Bronchial epithelial cell (primary cell): ENCODE data around the gene NAA16. TPM values are rescaled to one million over a fixed set of nuclear protein-coding genes. Genes with fewer than 3 reads are reported as not detected.

Experiments
- DNase-seq: peaks from one replicate; pipeline ENCODE4 v3.0.0-alpha.2; 2010; ENCODE audit warnings: low read depth
- FAIRE-seq: peaks from 2 replicates; lab custom pipeline; 2011; peaks lifted over from hg19 to GRCh38; lab: Jason Lieb, UNC
- H3K27me3 ChIP-seq: 2 replicates; pipeline ENCODE4 v1.5.1; 2011; ENCODE audit warnings: low read length; ENCODE audit not compliant: control insufficient read depth, insufficient read depth
- H3K36me3 ChIP-seq: 2 replicates; pipeline ENCODE4 v1.5.1; 2011; ENCODE audit warnings: low read length; ENCODE audit not compliant: control insufficient read depth, insufficient read depth
- H3K4me3 ChIP-seq: 2 replicates; pipeline ENCODE4 v1.5.1; 2011; ENCODE audit warnings: mild to moderate bottlenecking, low read depth, low read length, control low read depth
- CTCF ChIP-seq: IDR thresholded peaks from 2 replicates; pipeline ENCODE4 v1.5.1; 2011; ENCODE audit warnings: mild to moderate bottlenecking, moderate library complexity, low read length, control low read depth, inconsistent platforms; ENCODE audit not compliant: insufficient read depth, severe bottlenecking
- total RNA-seq: library from RNA; depleted of rRNA; stranded (reverse); fragments of >200 nt; gene quantifications from 2 replicates; pipeline ENCODE4 v1.2.1, GENCODE V29; 2014

The NAA16 gene
- total RNA-seq, 1 donor from 2014 or later: 7.6 TPM

GRCh38 chr13:41386211-41386610 lies 75.1 kb downstream of the NAA16 start:
- TF ChIP-seq CTCF: no peak
- Histone ChIP-seq H3K4me3 (no peak overlapping the region), H3K27me3 (no peaks in the 10 kb centered on the region), H3K36me3 (no peaks in the 10 kb centered on the region)
- no peak for FAIRE-seq
- no peak for DNase-seq

- DNase-seq: no peak
- Histone ChIP-seq H3K36me3 (no peaks in the 10 kb centered on the region), H3K4me3 (no peak overlapping the region), H3K27me3 (no peaks in the 10 kb centered on the region)
- no peak for FAIRE-seq
- no peak for TF ChIP-seq CTCF
These were observed 76.5 kb downstream of the NAA16 start for GRCh38 chr13:41387576-41387975.

- DNase-seq: no peak
- Histone ChIP-seq H3K27me3 (no peaks in the 10 kb centered on the region), H3K4me3 (no peak overlapping the region), H3K36me3 (no peaks in the 10 kb centered on the region)
- no peak for FAIRE-seq
- no peak for TF ChIP-seq CTCF
These were observed 77.2 kb downstream of the NAA16 start for GRCh38 chr13:41388143-41388881.

- TF ChIP-seq CTCF: no peak
- H3K4me3 ChIP-seq: no peak overlapping the region
- DNase-seq (no peak), FAIRE-seq (no peak)
- H3K27me3 ChIP-seq: no peaks in the 10 kb centered on the region
- no peaks in the 10 kb centered on the region for H3K36me3 ChIP-seq
These were observed 78.5 kb downstream of the NAA16 start for GRCh38 chr13:41389580-41389979.

- no peak for FAIRE-seq
- H3K4me3 ChIP-seq: no peak overlapping the region
- TF ChIP-seq CTCF: no peak
These were observed 83.1 kb downstream of the NAA16 start for GRCh38 chr13:41394166-41394565.

More at GRCh38 chr13:41394166-41394565, 83.1 kb downstream of the NAA16 start:
- DNase-seq: no peak
- no peaks in the 10 kb centered on the region for H3K36me3 ChIP-seq
- no peaks in the 10 kb centered on the region for H3K27me3 ChIP-seq
